Sigmoid colon (tissue), 7 donors: ENCODE data around the gene FGF19. TPM values are rescaled to one million over a fixed set of nuclear protein-coding genes. Genes with fewer than 3 reads are reported as not detected.

Experiments
- DNase-seq: peaks from one replicate; pipeline ENCODE4 v3.0.0-alpha.2; 2019
- H3K27ac ChIP-seq, 4 donors: fragments of 200-600 bp; sonication (generic); one replicate each; pipeline ENCODE4 v1.5.1; 2016 to 2019; ENCODE audit warnings: mild to moderate bottlenecking in 1 of 4
- H3K27me3 ChIP-seq, 3 donors: fragments of 200-600 bp; sonication (generic); one replicate each; pipeline ENCODE4 v1.5.1; 2019; ENCODE audit warnings: mild to moderate bottlenecking in 1 of 3
- H3K36me3 ChIP-seq, 4 donors: fragments of 200-600 bp; sonication (generic); one replicate each; pipeline ENCODE4 v1.5.1; 2016 to 2019
- H3K4me1 ChIP-seq, 4 donors: fragments of 200-600 bp; sonication (generic); one replicate each; pipeline ENCODE4 v1.5.1; 2017 to 2019
- H3K4me3 ChIP-seq, 4 donors: fragments of 200-600 bp; sonication (generic); one replicate each; pipeline ENCODE4 v1.5.1; 2017 to 2019; ENCODE audit warnings: mild to moderate bottlenecking in 2 of 4, moderate library complexity in 1 of 4
- H3K9me3 ChIP-seq, 4 donors: fragments of 200-600 bp in 3 of 4; sonication (generic) in 3 of 4; one replicate each; pipeline versions ENCODE4 v1.5.1 to v1.6.1; 2013 to 2019
- CTCF ChIP-seq, 4 experiments: fragments of 450-650 bp in 3 of 4; fragments of 200-600 bp in 1 of 4; IDR thresholded peaks; one replicate each; pipeline ENCODE4 v1.5.1; 2016 to 2019; ENCODE audit warnings: antibody characterized with exemption in 4 of 4, mild to moderate bottlenecking in 3 of 4, moderate library complexity in 2 of 4
- EP300 ChIP-seq, 4 donors: sonication (generic); formaldehyde crosslinking; IDR thresholded peaks; one replicate each; pipeline ENCODE4 v1.6.1; 2017; ENCODE audit warnings: antibody characterized with exemption in 4 of 4
- POLR2A ChIP-seq, 2 donors: fragments of 450-650 bp; IDR thresholded peaks; one replicate each; pipeline ENCODE4 v1.6.1; 2016; ENCODE audit warnings: antibody characterized with exemption in 2 of 2, mild to moderate bottlenecking in 2 of 2, moderate library complexity in 2 of 2
- POLR2AphosphoS5 ChIP-seq, 4 donors: sonication (generic); formaldehyde crosslinking; IDR thresholded peaks; one replicate each; pipeline ENCODE4 v1.6.1; 2017; ENCODE audit warnings: antibody characterized with exemption in 4 of 4
- WGBS, 2 donors: extraction: QIAGEN DNeasy Blood & Tissue Kit; methylation state at CpG; one replicate each; pipeline ENCODE4 v1.1.7; 2013; 5-methylcytosine and 5-hydroxymethylcytosine counted together
- intact Hi-C: fragments of 100-400 bp; cut with DNase I; formaldehyde crosslinking; loops from one replicate; pipeline ENCODE4 v1.15.1; 2023
- polyA plus RNA-seq, 3 donors: library from polyadenylated mRNA; stranded (reverse); fragments of 200-250 nt; gene quantifications; one replicate each; pipeline ENCODE4 v1.2.3, GENCODE V29; 2013
- total RNA-seq, 4 donors: library from RNA; depleted of rRNA; stranded (reverse); fragments of >200 nt; gene quantifications; one replicate each; pipeline ENCODE4 v1.1.0, GENCODE V29; 2016
- donor health status: healthy with polysubstance abuse.
- donor health status: Bipolar disorder and iron deficiency.
- donor health status: healthy.

FGF19 gene
- total and polyA plus RNA-seq, 7 donors = not detected

- no peak for TF ChIP-seq POLR2AphosphoS5 (IDR thresholded peaks at IDR 0.05)
- TF ChIP-seq EP300 (IDR thresholded peaks at IDR 0.05) = no peak
- TF ChIP-seq CTCF (IDR thresholded peaks at IDR 0.05) = no peak
- TF ChIP-seq POLR2A (IDR thresholded peaks at IDR 0.05) = no peak
- 77 to 85% methylated on average over 38 of the region's 38 CpGs for WGBS, 2 donors
- intact Hi-C loops = no loop called here
- Histone ChIP-seq H3K36me3 (peaks cover 0 to 52% (median 3%) of the 10 kb centered on the region in 4 donors), H3K4me1 (peaks cover 0 to 10% (median 3%) of the 10 kb centered on the region in 4 donors), H3K27me3 (no peaks in the 10 kb centered on the region), H3K9me3 (no peaks in the 10 kb centered on the region), H3K4me3 (no peak overlapping the region), H3K27ac (no peak overlapping the region)
- peak; percentile 60 for DNase-seq
Observed at GRCh38 chr11:69654001-69654659, 49.7 kb downstream of the FGF19 start.

- no peak for DNase-seq
- Histone ChIP-seq H3K4me1 (peaks cover 0 to 9% (median 3%) of the 10 kb centered on the region in 4 donors), H3K36me3 (peaks cover 0 to 59% (median 3%) of the 10 kb centered on the region in 4 donors), H3K27ac (no peak overlapping the region), H3K4me3 (no peak overlapping the region), H3K27me3 (no peaks in the 10 kb centered on the region), H3K9me3 (no peaks in the 10 kb centered on the region)
- WGBS, 2 donors = 91 to 93% methylated on average over 23 of the region's 23 CpGs
- intact Hi-C loops = no loop called here
- TF ChIP-seq EP300 (IDR thresholded peaks at IDR 0.05) (no peak), POLR2AphosphoS5 (IDR thresholded peaks at IDR 0.05) (no peak), POLR2A (IDR thresholded peaks at IDR 0.05) (no peak), CTCF (IDR thresholded peaks at IDR 0.05) (no peak)
Observed at GRCh38 chr11:69653406-69653960, 50.3 kb downstream of the FGF19 start.

DNA sequence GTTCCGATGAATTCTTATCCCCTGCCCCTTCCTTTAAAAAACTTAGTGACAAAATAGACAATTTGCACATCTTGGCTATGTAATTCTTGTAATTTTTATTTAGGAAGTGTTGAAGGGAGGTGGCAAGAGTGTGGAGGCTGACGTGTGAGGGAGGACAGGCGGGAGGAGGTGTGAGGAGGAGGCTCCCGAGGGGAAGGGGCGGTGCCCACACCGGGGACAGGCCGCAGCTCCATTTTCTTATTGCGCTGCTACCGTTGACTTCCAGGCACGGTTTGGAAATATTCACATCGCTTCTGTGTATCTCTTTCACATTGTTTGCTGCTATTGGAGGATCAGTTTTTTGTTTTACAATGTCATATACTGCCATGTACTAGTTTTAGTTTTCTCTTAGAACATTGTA, 50.8 kb downstream of the FGF19 start:
- TF ChIP-seq EP300 (IDR thresholded peaks at IDR 0.05) (no peak), POLR2A (IDR thresholded peaks at IDR 0.05) (no peak), CTCF (IDR thresholded peaks at IDR 0.05) (no peak), POLR2AphosphoS5 (IDR thresholded peaks at IDR 0.05) (no peak)
- no peak overlapping the region for H3K27ac ChIP-seq
- H3K36me3 ChIP-seq = peaks cover 0 to 64% (median 3%) of the 10 kb centered on the region in 4 donors
- no peak overlapping the region for H3K4me3 ChIP-seq
- 80 to 83% methylated on average over 11 of the region's 11 CpGs for WGBS, 2 donors
- H3K9me3 ChIP-seq = no peaks in the 10 kb centered on the region
- no peaks in the 10 kb centered on the region for H3K27me3 ChIP-seq
- intact Hi-C loops = no loop called here
- DNase-seq = no peak
- H3K4me1 ChIP-seq = peaks cover 0 to 4% (median 2%) of the 10 kb centered on the region in 4 donors

DNA sequence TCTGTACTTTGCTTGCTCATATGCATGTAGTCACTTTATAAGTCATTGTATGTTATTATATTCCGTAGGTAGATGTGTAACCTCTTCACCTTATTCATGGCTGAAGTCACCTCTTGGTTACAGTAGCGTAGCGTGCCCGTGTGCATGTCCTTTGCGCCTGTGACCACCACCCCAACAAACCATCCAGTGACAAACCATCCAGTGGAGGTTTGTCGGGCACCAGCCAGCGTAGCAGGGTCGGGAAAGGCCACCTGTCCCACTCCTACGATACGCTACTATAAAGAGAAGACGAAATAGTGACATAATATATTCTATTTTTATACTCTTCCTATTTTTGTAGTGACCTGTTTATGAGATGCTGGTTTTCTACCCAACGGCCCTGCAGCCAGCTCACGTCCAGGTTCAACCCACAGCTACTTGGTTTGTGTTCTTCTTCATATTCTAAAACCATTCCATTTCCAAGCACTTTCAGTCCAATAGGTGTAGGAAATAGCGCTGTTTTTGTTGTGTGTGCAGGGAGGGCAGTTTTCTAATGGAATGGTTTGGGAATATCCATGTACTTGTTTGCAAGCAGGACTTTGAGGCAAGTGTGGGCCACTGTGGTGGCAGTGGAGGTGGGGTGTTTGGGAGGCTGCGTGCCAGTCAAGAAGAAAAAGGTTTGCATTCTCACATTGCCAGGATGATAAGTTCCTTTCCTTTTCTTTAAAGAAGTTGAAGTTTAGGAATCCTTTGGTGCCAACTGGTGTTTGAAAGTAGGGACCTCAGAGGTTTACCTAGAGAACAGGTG, 51.8 kb downstream of the FGF19 start:
- intact Hi-C loops = no loop called here
- H3K27me3 ChIP-seq = no peaks in the 10 kb centered on the region
- H3K27ac ChIP-seq = no peak overlapping the region
- H3K36me3 ChIP-seq = peaks cover 0 to 68% (median 3%) of the 10 kb centered on the region in 4 donors
- TF ChIP-seq EP300 (IDR thresholded peaks at IDR 0.05) (no peak), CTCF (IDR thresholded peaks at IDR 0.05) (no peak), POLR2AphosphoS5 (IDR thresholded peaks at IDR 0.05) (no peak), POLR2A (IDR thresholded peaks at IDR 0.05) (no peak)
- H3K4me3 ChIP-seq = no peak overlapping the region
- no peaks in the 10 kb centered on the region for H3K9me3 ChIP-seq
- DNase-seq = no peak
- 92 to 94% methylated on average over 15 of the region's 15 CpGs for WGBS, 2 donors
- no peaks in the 10 kb centered on the region for H3K4me1 ChIP-seq
